Measurements from ENCODE around the gene TMEM141.
"Not testable (repeated sequence)": the region's sequence is repeated elsewhere in the genome, so short reads cannot be mapped to it uniquely, and the experiment has no call there.

The TMEM141 gene

DNA sequence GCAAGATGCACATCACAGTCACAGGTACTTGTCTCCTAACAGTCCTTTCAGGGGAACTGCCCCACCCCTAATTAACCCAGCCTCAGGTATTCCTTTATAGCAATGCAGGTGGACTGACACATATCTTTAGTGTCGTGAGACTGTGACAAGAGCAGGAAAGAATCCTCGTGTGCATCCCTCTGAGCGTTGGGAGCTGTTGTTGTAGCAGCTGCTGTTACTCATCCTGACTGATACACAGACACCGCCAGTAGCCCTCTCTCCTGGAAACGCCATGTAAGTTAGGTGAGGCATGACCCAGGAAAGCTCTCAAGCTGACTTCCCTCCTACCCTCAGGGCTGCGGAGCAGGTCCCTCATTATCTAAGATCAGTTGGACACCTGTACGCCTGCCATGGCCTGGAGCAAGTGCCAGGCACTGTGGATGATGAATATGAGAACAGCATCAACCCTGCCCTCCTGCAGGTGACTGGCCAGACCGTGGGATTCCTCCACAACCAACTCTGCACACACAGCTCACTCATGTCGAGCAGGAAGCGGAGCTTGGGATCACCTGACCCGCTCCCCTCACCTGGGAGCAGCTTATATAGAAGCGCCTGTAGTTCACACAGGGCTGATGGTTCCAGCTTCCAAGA, 16.6 kb upstream of the TMEM141 start:
- no peak for DNase-seq

DNA sequence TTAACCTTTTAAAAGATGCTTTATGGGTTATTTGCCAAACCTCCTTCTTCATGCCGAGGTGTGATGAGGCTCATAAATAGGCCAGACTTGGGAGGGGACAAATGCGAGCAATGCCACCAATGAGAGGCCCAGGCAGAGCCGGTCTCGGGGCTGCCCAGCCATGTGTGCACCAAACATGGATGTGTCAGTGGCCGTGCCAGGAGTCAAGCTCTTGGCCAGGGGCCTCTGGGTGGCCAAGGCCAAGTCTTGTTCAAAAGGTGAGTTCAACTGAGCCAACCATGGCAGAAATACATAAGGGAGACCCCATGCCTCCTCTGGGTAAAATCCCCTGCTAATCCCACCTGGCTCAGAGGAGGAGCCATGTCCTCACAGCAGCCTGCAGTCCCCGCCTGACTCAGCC, 16.0 kb upstream of the TMEM141 start:
- no peak for DNase-seq

DNA sequence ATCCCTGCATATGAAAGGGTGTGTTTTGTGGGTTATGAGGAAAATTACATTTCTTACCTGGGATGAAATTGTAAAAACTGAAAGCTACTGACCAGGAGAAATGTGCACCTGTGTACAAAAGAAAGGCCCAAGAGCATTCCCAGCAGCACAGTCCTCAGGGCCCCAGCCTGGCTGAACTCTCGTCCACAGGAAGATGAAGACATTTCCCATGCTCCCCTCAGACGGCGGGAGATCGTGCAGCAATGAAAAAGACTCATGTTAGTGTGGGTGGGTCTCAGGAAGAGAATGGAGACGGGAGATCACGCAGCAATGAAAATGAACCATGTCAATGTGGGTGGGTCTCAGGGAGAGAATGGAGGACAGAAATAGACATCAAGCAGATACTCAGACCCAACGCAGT, 14.2 kb upstream of the TMEM141 start:
- DNase-seq = no peak

DNA sequence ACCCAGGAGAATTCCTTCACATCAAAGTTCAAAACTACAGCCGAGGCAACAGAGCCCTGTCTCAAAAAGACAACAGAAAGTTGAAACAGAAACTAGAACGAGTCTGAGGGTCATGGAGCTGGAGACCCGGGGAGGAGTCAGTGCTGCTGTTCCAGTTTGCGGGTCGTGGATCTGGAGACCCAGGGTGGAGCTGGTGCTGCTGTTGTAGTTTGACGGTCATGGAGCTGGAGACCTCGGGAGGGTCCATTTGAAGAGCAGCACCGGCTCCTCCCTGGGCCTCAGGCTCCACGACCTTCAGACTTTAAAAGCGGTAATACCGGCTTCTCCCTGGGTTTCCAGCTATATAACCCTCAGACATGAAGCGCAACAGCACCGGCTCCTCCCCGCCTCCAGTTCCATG, 13.8 kb upstream of the TMEM141 start:
- DNase-seq = no peak

DNA sequence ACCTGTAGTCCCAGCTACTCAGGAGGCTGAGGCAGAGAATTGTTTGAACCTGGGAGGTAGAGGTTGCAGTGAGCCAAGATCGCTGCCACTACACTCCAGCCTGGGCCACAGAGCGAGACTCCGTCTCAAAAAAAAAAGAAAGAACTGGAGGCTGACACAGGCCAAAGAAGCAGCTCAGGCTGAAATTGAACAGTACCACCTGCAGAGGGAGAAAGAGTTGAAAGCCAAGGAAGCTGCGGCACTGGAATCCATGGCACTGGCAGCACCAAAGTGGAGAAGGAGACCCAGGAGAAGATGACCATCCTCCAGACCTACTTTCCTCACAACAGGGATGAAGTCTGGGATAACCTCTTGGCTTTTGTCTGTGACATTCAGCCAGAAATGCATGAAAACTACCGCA, 11.3 kb upstream of the TMEM141 start:
- no peak for DNase-seq

DNA sequence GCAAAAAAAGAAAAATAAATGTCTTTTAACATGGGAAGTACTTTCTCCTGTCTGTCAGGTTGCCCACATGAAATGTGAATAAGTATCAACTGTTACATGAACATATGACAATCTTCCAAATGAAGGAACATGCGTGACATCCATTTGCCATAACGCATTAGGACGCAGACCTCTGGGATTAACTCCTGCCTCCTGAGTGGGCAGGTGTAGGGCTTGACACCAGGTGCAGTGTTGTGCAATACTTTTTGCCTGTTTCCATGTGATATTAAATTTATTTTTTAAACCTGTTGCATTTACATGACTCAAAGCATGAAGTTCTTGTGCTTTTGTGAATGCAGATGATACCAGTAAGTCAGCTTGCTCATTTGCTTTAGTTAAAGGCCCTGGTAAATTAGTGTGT, 8.7 kb upstream of the TMEM141 start:
- no peak for DNase-seq

DNA sequence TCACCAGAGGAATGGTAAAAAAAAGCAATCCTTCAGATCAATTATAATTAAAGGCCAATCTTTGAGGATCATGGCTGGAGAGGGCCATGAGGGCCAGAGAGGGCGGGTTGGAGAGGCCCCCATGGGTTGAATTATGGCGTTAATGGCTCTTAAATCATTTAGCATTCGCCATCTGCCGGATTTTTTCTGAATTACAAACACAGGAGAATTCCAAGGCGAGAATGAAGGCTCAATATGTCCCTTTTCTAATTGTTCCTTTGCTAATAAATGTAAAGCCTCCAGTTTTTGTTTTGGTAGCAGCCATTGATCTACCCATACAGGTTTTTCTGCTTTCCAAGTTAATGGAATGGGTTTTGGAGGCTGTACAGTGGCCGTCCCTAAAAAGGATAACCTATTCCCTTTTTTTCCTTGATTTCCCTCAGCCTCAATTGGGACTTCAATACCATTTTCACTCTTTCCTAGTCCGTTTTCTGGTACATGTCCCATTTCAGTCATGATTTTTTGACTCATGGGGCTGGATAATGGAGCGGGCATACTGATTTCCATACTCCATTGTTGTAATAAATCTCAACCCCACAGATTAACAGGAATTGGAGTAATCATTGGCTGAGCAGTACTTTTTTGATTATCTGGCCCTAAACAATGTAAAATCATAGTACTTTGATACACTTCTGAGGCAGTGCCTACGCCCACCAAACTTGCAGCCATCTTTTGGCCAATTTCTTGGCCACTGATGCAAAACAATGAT, 6.7 kb upstream of the TMEM141 start:
- no peak for DNase-seq

DNA sequence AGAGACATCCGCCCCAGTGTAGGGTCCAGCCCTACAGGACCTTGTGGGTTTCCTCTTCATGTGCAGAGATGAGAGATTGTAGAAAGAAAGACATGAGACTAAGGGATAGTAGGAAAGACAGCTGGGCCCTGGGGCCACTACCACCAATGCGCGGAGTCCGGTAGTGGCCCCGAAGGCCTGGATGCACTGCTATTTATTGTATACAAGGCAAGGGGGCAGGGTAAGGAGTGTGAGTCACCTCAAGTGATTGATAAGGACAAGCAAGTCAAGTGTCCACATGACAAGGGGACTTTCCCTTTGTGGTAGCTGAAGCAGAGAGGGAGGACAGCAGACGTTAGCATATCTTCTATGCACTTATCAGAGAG, 6.2 kb upstream of the TMEM141 start:
- DNase-seq = no peak

DNA sequence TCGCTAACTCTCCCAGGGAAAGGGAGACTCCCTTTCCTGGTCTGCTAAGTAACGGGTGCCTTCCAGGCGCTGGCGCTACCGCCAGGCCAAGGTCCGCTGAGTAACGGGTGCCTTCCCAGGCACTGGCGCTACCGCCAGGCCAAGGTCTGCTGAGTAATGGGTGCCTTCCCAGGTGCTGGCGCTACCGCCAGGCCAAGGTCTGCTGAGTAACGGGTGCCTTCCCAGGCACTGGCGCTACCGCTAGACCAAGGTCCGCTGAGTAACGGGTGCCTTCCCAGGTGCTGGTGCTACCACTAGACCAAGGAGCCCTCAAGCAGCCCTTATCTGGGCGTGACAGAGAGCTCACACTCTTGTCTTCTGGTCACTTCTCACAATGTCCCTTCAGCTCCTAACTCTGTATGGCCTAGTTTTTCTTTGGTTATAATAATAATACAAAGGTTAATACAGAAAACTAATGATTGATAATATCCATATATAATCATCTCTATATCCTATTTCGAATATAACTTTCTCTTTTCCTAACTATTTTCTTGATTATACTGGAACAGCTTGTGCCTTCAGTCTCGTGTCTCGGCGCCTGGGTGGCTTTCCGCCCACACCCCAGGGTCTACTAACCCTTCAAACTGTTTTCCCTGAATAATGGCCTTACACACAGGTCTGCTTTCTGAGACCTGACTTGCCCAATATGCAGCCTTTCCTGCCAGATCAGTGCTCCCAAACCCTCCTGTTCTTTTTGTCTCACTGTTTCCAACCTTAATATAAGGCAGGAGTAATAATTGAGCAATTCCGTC, 5.4 kb upstream of the TMEM141 start:
- not testable (repeated sequence) for DNase-seq

DNA sequence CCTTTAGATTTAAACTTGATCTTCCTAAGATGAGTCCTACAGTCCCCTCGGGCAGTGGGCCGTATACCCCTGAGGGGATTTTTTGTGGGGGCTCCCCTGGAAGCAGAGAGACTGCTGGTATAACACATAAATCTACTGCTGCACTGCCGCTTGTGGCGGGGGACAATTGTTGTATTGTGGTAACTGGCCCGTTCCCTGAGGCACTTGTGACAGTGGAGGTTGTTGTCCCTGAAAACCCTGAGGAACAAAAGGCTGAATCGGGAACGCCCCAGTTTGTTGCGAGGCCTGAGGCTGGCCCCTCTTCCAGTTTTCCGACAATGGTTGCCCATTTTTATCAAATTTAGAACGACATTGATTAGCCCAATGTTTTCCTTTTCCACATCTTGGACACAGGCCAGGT, 4.7 kb upstream of the TMEM141 start:
- no peak for DNase-seq

DNA sequence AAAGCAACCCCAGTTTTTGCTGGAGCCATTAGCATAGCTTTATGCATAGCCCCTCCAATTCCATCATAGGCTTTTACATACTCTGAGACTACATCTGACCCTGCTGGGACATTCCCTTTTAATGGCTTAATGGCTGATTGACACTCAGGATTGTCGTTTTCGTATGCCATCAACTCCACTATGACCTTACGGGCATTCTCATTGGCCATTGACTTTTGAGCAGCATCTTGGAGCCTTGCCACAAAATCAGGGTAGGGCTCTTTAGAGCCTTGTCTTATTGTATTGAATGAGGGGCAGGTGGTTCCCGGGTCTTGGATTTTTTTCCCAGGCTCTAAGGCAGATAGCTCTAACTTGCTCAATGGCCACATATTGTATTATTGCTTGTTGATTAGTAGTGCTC, 4.2 kb upstream of the TMEM141 start:
- DNase-seq = not testable (repeated sequence)

DNA sequence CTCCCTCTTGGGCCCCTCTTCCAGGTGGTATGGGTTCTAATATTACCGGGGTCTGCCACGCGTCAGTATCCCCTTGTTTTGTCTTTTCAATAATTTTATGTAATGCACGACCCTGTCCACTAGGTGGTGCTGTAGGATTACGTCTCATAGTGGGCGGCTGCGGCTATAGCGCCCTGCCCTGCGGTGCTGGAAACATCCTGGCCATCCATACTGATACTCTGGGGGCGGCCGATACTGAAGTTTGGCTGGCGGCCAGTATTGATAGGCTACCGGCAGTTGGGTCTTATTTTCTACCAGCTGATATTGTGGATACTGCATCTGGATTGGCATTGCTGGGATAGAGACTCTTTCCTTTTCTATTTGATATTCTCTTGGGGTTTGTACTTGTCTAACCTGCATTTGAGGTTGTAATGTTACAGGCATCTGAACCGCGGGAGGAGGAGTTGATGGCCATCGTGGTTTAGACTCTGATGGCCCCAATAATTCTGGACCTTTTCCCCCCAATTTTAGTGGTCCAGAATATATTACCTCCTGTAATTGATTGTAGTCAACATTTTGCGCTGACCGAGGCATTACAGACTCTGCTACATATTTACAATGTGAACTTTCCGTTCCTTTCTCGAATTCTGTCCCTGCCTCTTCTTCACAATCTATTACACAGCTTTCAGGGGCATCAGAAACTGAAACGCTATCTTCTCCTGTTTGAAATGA, 3.3 kb upstream of the TMEM141 start:
- DNase-seq = peak; percentile 78

DNA sequence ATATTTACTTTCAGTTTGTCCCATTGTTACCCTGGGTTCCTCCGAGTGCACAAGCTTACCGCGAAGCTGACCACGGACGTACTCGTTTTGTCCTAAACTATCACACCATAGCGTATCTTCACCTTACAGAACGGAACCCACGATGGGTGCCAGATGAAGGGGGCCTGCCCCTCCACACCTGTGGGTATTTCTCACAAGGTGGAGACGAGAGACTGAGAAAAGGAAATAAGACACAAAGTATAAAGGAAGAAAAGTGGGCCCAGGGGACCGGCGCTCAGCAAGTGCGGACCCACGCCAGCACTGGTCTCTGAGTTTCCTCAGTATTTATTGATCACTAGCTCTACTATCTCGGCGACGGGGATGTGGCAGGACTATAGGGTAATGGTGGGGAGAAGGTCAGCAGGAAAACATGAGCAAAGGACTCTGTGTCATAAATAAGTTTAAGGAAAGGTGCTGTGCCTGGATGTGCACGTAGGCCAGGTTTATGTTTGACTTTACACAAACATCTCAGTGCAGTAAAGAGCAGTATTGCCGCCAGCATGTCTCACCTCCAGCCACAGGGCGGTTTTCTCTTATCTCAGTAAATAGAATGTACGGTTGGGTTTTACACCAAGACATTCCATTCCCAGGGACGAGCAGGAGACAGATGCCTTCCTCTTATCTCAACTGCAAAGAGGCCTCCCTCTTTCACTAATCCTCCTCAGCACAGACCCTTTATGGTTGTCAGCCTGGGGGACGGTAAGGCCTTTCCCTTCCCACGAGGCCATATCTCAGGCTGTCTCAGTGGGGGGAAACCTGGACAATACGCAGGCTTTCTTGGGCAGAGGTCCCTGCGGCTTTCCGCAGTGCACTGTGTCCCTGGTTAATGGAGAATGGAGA, 2.3 kb upstream of the TMEM141 start:
- not testable (repeated sequence) for DNase-seq

DNA sequence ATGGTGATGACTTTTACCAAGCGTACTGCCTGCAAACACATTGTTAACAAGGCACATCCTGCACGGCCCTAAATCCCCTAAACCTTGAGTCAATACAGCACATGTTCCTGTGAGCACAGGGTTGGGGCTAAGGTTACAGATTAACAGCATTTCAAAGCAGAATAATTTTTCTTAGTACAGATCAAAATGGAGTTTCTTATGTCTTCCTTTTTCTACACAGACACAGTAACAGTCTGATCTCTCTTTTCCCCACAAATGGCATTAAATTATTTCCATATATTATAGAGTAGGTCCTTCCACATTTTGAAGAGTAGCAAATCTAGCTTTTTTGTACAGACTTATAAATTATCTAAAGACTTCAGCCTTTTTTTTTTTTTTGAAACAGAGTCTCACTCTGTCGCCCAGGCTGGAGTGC, 1.6 kb upstream of the TMEM141 start:
- DNase-seq = no peak

DNA sequence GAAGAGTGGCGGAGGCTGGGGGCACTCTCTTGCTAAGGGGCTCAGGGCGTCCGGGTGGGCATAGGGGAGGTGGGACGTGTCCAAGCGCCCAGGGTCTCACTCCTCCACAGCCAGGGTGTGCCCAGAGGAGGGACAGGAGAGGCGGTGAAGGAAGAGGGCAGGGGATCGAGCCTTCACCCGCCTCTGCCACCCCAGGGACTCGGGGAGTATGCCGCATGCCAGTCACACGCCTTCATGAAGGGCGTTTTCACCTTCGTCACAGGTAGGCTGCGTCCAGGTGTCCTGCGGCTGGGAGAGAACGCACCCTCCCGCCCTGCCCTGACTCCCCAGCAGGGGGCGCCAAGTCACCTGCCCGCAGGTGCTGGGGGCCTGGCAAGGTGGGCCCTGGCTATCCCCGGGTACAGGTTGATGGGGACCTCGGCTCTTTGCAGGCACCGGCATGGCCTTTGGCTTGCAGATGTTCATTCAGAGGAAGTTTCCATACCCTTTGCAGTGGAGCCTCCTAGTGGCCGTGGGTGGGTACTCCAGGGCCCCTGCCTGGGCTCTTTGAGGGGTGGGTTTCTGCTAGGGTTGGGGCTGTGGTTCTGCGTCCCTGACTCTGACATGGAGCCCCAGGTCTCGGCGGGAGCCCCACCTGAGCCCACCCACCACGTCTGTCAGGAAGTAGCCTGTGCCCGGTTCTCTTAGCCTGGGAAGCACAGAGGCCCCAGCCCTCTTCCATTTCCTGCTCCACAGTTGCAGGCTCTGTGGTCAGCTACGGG, 552 bp downstream of the TMEM141 start:
- peak; percentile 70 for DNase-seq

DNA sequence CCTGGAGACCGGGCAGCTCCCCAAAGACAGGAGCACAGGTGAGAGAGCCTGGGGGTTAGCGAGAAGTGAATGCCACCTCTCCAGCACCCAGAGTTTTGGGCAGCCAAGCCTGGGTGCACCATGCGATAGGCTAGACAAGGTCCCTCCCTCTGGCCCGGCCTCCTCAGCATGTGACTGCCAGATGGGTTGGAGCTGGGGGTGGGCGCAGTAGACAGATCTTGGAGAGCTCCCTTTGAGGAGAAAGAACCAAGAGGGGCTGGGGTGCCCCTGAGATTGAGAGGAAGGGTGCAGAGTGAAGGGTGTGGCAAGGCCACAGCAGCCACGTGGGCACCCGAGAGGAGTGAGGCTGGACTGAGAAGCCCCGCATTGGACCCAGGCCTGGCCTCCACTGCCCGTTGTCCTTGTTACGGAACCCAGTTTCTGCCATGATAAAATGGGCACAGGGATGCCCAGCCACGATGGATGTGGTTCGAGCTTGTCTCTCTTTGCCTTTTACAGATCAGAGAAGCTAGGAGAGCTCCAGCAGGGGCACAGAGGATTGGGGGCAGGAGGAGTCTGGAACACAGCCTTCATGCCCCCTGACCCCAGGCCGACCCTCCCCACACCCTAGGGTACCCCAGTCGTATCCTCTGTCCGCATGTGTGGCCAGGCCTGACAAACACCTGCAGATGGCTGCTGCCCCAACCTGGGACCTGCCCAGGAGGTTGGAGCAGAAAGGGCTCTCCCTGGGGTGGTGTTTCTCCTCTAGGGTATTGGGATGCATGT, 1.4 kb downstream of the TMEM141 start:
- DNase-seq = no peak

DNA sequence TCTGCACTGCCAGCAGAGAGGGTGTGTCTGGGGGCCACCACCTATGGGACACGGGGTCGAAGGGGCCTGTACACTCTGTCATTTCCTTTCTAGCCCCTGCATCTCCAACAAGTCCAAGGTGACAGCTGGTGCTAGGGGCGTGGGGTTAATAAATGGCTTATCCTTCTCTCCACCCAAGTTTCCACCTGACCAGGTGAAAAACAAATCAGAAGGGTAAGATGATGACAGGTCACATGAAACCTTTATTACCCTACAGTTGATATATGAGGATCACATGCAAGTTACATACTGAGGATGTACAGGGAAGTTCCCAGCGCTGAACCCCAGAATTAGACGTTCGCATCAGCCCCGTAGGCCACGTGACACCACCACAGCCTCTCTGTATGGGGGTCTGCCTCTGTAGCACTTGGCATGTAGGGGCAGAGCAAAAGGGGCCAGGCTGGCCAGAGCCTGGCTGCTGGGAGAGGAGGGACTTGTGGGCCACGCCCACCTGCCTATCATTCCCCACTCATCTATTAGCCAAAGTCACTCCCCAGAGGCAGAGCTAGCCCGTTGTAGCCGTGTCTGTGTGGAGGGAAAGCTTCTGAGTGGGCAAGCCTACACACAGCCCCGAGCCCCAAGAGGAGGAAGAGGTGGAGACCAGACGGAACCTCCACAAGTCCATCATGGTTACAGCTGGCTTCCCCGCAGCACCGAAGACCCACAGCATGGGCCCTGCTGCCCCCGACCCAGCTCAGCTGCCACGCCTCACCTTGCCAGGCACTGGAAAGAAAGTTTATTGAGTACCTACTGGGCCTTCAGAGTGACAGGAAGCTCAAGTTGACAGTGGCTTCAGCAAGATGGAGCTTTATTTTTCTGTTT, 2.2 kb downstream of the TMEM141 start:
- no peak for DNase-seq

DNA sequence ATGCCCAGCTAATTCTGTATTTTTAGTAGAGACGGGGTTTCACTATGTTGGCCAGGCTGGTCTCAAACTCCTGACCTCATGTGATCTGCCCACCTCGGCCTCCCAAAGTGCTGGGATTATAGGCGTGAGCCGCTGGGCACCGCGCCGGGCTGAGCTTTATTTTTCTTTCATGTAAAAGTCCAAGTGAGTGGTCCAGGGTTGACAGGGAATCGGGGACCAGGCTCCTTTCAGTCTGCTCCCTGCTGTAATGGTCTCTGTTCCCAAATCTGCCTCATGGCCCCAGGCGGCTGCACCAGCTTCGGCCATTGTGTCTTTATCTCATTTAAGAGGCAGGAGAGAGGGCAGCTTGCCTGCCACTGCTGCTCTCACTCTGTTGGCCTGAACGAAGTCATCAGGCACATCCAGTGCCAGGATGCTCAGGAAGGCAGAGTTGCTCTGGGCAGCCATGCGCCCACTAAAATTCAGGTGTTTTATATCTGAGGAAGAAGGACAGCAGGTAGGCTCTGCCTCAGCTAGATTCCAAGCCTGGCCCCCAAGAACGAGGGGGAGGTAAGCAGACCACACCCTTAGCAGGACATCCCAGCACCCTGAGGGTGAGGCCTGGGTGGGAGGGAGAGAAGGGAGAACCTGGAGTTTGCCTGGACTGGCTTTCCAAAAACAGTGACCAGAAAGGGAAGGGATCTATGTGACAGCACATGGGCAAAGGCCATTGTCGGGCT, 3.3 kb downstream of the TMEM141 start:
- no peak for DNase-seq

DNA sequence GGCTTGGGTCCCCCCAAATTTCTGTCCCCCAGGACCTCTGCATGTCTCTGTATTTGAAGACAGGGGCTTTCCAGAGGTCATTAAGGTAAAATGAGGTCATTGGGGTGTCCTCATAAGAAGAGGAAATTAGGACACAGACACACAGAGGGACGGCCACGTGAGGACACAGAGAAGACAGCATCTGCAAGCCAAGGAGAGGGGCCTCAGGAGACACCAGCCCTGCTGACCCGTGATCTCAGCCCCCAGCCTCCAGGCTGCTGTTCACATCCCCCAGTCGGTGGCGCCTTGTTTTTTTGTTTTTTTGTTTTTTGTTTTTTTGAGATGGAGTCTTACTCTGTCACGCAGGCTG, 3.8 kb downstream of the TMEM141 start:
- no peak for DNase-seq
